ENCODE data around the gene HK2.

The HK2 gene

GRCh38 chr2:74845217-74845751 lies 11.4 kb downstream of the HK2 start:
- H3K27me3 ChIP-seq (ENCODE audit: insufficient read depth, low read length) = no peaks in the 10 kb centered on the region
- H3K79me2 ChIP-seq (ENCODE audit: insufficient read depth, low read length) = peaks cover 92% of the 10 kb centered on the region
- no peaks in the 10 kb centered on the region for H3K9me2 ChIP-seq (ENCODE audit: low read depth, low read length)
- H3K4me3 ChIP-seq (ENCODE audit: low read depth, low read length, poor library complexity, severe bottlenecking) = no peak overlapping the region
- no peaks in the 10 kb centered on the region for H4K20me1 ChIP-seq (ENCODE audit: insufficient read depth, low read length)
- peaks cover 56% of the 10 kb centered on the region for H3K4me1 ChIP-seq (ENCODE audit: insufficient read depth, low read length, severe bottlenecking)
- H3K36me3 ChIP-seq (ENCODE audit: insufficient read depth, low read length) = peaks cover 25% of the 10 kb centered on the region; the same call in 1 of the 2 replicates
- no peak overlapping the region for H2AFZ ChIP-seq (ENCODE audit: low read length)
- H3K9me3 ChIP-seq (ENCODE audit: low read length) = no peaks in the 10 kb centered on the region
- H3F3A ChIP-seq (ENCODE audit: insufficient read depth, low read length) = no peaks in the 10 kb centered on the region
- no peak overlapping the region for H3K4me2 ChIP-seq (ENCODE audit: low read length)
- no peak for TF ChIP-seq EZH2 (IDR thresholded peaks at IDR 0.05; ENCODE audit: borderline replicate concordance, low read length)
- no peak for TF ChIP-seq CTCF (IDR thresholded peaks at IDR 0.05; ENCODE audit: low read length)
- H3K27ac ChIP-seq (ENCODE audit: low read depth, low read length, poor library complexity, severe bottlenecking) = no peak overlapping the region
- H3K9ac ChIP-seq (ENCODE audit: low read length) = no peak overlapping the region

GRCh38 chr2:74845991-74846390 lies 12.1 kb downstream of the HK2 start:
- peaks cover 94% of the 10 kb centered on the region for H3K79me2 ChIP-seq (ENCODE audit: insufficient read depth, low read length)
- H3K9me2 ChIP-seq (ENCODE audit: low read depth, low read length) = no peaks in the 10 kb centered on the region
- no peak overlapping the region for H3K4me2 ChIP-seq (ENCODE audit: low read length)
- H3K27ac ChIP-seq (ENCODE audit: low read depth, low read length, poor library complexity, severe bottlenecking) = no peak overlapping the region
- no peak overlapping the region for H3K4me3 ChIP-seq (ENCODE audit: low read depth, low read length, poor library complexity, severe bottlenecking)
- TF ChIP-seq CTCF (IDR thresholded peaks at IDR 0.05; ENCODE audit: low read length) = no peak
- H3K9ac ChIP-seq (ENCODE audit: low read length) = no peak overlapping the region
- no peaks in the 10 kb centered on the region for H4K20me1 ChIP-seq (ENCODE audit: insufficient read depth, low read length)
- H3K36me3 ChIP-seq (ENCODE audit: insufficient read depth, low read length) = peaks cover 25% of the 10 kb centered on the region; the same call in 1 of the 2 replicates
- H3F3A ChIP-seq (ENCODE audit: insufficient read depth, low read length) = no peaks in the 10 kb centered on the region
- H3K9me3 ChIP-seq (ENCODE audit: low read length) = no peaks in the 10 kb centered on the region
- no peaks in the 10 kb centered on the region for H3K27me3 ChIP-seq (ENCODE audit: insufficient read depth, low read length)
- H2AFZ ChIP-seq (ENCODE audit: low read length) = no peak overlapping the region
- H3K4me1 ChIP-seq (ENCODE audit: insufficient read depth, low read length, severe bottlenecking) = peaks cover 63% of the 10 kb centered on the region

- Histone ChIP-seq H3K36me3 (ENCODE audit: insufficient read depth, low read length) (peaks cover 25% of the 10 kb centered on the region; the same call in 1 of the 2 replicates), H3F3A (ENCODE audit: insufficient read depth, low read length) (no peaks in the 10 kb centered on the region)
Measured at GRCh38 chr2:74846481-74846880, 12.6 kb downstream of the HK2 start.

More at GRCh38 chr2:74846481-74846880, 12.6 kb downstream of the HK2 start:
- H3K9me3 ChIP-seq (ENCODE audit: low read length) = no peaks in the 10 kb centered on the region
- no peak overlapping the region for H3K4me2 ChIP-seq (ENCODE audit: low read length)
- no peaks in the 10 kb centered on the region for H3K27me3 ChIP-seq (ENCODE audit: insufficient read depth, low read length)
- H3K9me2 ChIP-seq (ENCODE audit: low read depth, low read length) = no peaks in the 10 kb centered on the region
- TF ChIP-seq CTCF (IDR thresholded peaks at IDR 0.05; ENCODE audit: low read length) (no peak), EZH2 (IDR thresholded peaks at IDR 0.05; ENCODE audit: borderline replicate concordance, low read length) (no peak)
- peaks cover 63% of the 10 kb centered on the region for H3K4me1 ChIP-seq (ENCODE audit: insufficient read depth, low read length, severe bottlenecking)
- no peak overlapping the region for H3K4me3 ChIP-seq (ENCODE audit: low read depth, low read length, poor library complexity, severe bottlenecking)
- no peak overlapping the region for H2AFZ ChIP-seq (ENCODE audit: low read length)
- H3K9ac ChIP-seq (ENCODE audit: low read length) = no peak overlapping the region
- H4K20me1 ChIP-seq (ENCODE audit: insufficient read depth, low read length) = no peaks in the 10 kb centered on the region
- H3K27ac ChIP-seq (ENCODE audit: low read depth, low read length, poor library complexity, severe bottlenecking) = no peak overlapping the region
- peaks cover 94% of the 10 kb centered on the region for H3K79me2 ChIP-seq (ENCODE audit: insufficient read depth, low read length)
